ENCODE results near the gene ATMIN.
A peak's percentile ranks its signal among the peaks of the same experiment; 100 is the strongest.

ATMIN gene

GRCh38 chr16:81067166-81067565 lies 31.5 kb downstream of the ATMIN start:
- DNase-seq (ENCODE audit: low read depth), result no peak

GRCh38 chr16:81069063-81069462 lies 33.4 kb downstream of the ATMIN start:
- no peak for DNase-seq (ENCODE audit: low read depth)

- no peak for DNase-seq (ENCODE audit: low read depth)
These were observed 35.3 kb downstream of the ATMIN start for GRCh38 chr16:81070979-81071378.

- DNase-seq (ENCODE audit: low read depth), result no peak
These were observed 36.2 kb downstream of the ATMIN start for GRCh38 chr16:81071805-81072204.

- DNase-seq (ENCODE audit: low read depth), result no peak
These were observed 38.1 kb downstream of the ATMIN start for GRCh38 chr16:81073560-81074330.

GRCh38 chr16:81076566-81077075 lies 41.0 kb downstream of the ATMIN start:
- DNase-seq (ENCODE audit: low read depth), result peak; percentile 83

- peak; percentile 99 for DNase-seq (ENCODE audit: low read depth)
These were observed 41.7 kb downstream of the ATMIN start, which contains the start of gene C16orf46 for GRCh38 chr16:81077076-81077940. Gene C16orf46, minus strand, starts transcription at chr16:81077238. Its CDS starts 13,283 bp downstream, at chr16:81063955.

- DNase-seq (ENCODE audit: low read depth), result no peak
These were observed 44.6 kb downstream of the ATMIN start for GRCh38 chr16:81080233-81080632.

- DNase-seq (ENCODE audit: low read depth), result no peak
These were observed 45.4 kb downstream of the ATMIN start for GRCh38 chr16:81081014-81081413.

- no peak for DNase-seq (ENCODE audit: low read depth)
These were observed 53.2 kb downstream of the ATMIN start for GRCh38 chr16:81088836-81089235.

GRCh38 chr16:81094771-81095251 lies 59.2 kb downstream of the ATMIN start:
- DNase-seq (ENCODE audit: low read depth), result no peak

GRCh38 chr16:81095653-81095952 lies 60.0 kb downstream of the ATMIN start:
- no peak for DNase-seq (ENCODE audit: low read depth)

GRCh38 chr16:81095953-81096714 lies 60.5 kb downstream of the ATMIN start, which contains the start of gene GCSH:
Gene GCSH, minus strand, starts transcription at chr16:81096395. Its CDS starts 117 bp downstream, at chr16:81096278.
- DNase-seq (ENCODE audit: low read depth), result peak; percentile 88

GRCh38 chr16:81096715-81097208 lies 61.1 kb downstream of the ATMIN start:
- no peak for DNase-seq (ENCODE audit: low read depth)

All from stimulated activated CD8-positive, alpha-beta memory T cell treated with anti-CD3 and anti-CD28 coated beads, Interleukin-15, amount 100 ng/mL, for 24 hours (primary cell).